Caco-2 (cell line): ENCODE results near the gene ARMH1. TPM values are rescaled to one million over a fixed set of nuclear protein-coding genes. Genes with fewer than 3 reads are reported as not detected.

Source experiments
- BruUV-seq: library from RNA; stranded (reverse); fragments of 400-500 nt; replicated peaks from 2 replicates; lab custom pipeline; 2021; lab: Mats Ljungman, UMichigan
- CTCF ChIA-PET: fragments of 300-600 bp; sonication (Branson Sonifier 250); formaldehyde crosslinking; loops from one replicate; lab custom pipeline; 2022; ENCODE audit warnings: antibody characterized with exemption; lab: Charles Lee
- POLR2A ChIA-PET: fragments of 300-600 bp; sonication (Branson Sonifier 250); formaldehyde crosslinking; loops from one replicate; lab custom pipeline; 2022; ENCODE audit warnings: antibody characterized with exemption; lab: Charles Lee
- DNase-seq, 2 experiments: peaks; one replicate each; pipeline versions ENCODE4 v3.0.0 to v3.0.0-alpha.2; 2020 to 2022
- H3K27me3 ChIP-seq: replicated peaks from 2 replicates; pipeline ENCODE4 v1.6.0; 2011; ENCODE audit warnings: low read length; ENCODE audit not compliant: control insufficient read depth, insufficient read depth
- H3K36me3 ChIP-seq: 2 replicates; pipeline ENCODE4 v1.5.1; 2011; ENCODE audit warnings: low read length; ENCODE audit not compliant: control insufficient read depth, insufficient read depth
- H3K4me1 ChIP-seq: fragments of 250-450 bp; sonication (Bioruptor Pico); 2 replicates; pipeline ENCODE4 v1.5.1; 2020; ENCODE audit warnings: mild to moderate bottlenecking
- H3K4me3 ChIP-seq: 2 replicates; pipeline ENCODE4 v1.5.1; 2011; ENCODE audit warnings: low read depth, mild to moderate bottlenecking, control low read depth, low read length
- H3K9me3 ChIP-seq: fragments of 250-450 bp; sonication (Bioruptor Pico); 2 replicates; pipeline ENCODE4 v1.5.1; 2020; ENCODE audit warnings: mild to moderate bottlenecking, moderate library complexity
- H3K27ac Mint-ChIP-seq: one replicate; pipeline ENCODE4 v1.8.0; 2022; ENCODE audit warnings: mixed read lengths; ENCODE audit not compliant: unreplicated experiment
- H3K27me3 Mint-ChIP-seq: one replicate; pipeline ENCODE4 v1.8.0; 2022; ENCODE audit warnings: mixed read lengths; ENCODE audit not compliant: insufficient read depth, unreplicated experiment
- H3K36me3 Mint-ChIP-seq: one replicate; pipeline ENCODE4 v1.8.0; 2022; ENCODE audit warnings: mild to moderate bottlenecking, mixed read lengths; ENCODE audit not compliant: insufficient read depth, unreplicated experiment
- H3K4me1 Mint-ChIP-seq: one replicate; pipeline ENCODE4 v1.8.0; 2022; ENCODE audit warnings: low read depth, mixed read lengths; ENCODE audit not compliant: unreplicated experiment
- H3K4me3 Mint-ChIP-seq: one replicate; pipeline ENCODE4 v1.8.0; 2022; ENCODE audit warnings: mild to moderate bottlenecking, moderate library complexity, mixed read lengths; ENCODE audit not compliant: unreplicated experiment
- H3K9me3 Mint-ChIP-seq: one replicate; pipeline ENCODE4 v1.8.0; 2022; ENCODE audit warnings: mixed read lengths; ENCODE audit not compliant: unreplicated experiment
- CTCF ChIP-seq, 2 experiments: fragments of 200-600 bp in 1 of 2; IDR thresholded peaks; 1 replicate in 1 of 2; 2 replicates in 1 of 2; pipeline versions ENCODE4 v1.5.1 to v1.8.0; 2011 to 2022; ENCODE audit warnings: antibody characterized with exemption in 1 of 2, control low read depth in 1 of 2, inconsistent platforms in 1 of 2, low read depth in 1 of 2, low read length in 1 of 2, mild to moderate bottlenecking in 1 of 2, moderate library complexity in 1 of 2; ENCODE audit not compliant: insufficient read depth in 1 of 2, severe bottlenecking in 1 of 2, unreplicated experiment in 1 of 2
- intact Hi-C: fragments of 100-400 bp; cut with micrococcal nuclease; formaldehyde crosslinking; loops from one replicate; pipeline ENCODE4 v1.10.0; 2022; ENCODE audit not compliant: unreplicated experiment
- total RNA-seq: library from RNA; stranded (reverse); gene quantifications from 2 replicates; pipeline ENCODE4 v1.2.3, GENCODE V29; 2022

The ARMH1 gene
- total RNA-seq, 1 experiment from 2014 or later = not detected

GRCh38 chr1:44679468-44679867 lies 5.0 kb downstream of the ARMH1 start:
- H3K27ac Mint-ChIP-seq = no peak overlapping the region
- DNase-seq = no peak
- H3K36me3 Mint-ChIP-seq = peaks cover 4% of the 10 kb centered on the region
- Histone ChIP-seq H3K4me3 (no peak overlapping the region), H3K9me3 (no peaks in the 10 kb centered on the region), H3K27me3 (no peaks in the 10 kb centered on the region), H3K4me1 (peaks cover 3% of the 10 kb centered on the region; the same call in 1 of the 2 replicates), H3K36me3 (no peaks in the 10 kb centered on the region)
- ChIA-PET POLR2A (no interaction called here), CTCF (no interaction called here)
- H3K9me3 Mint-ChIP-seq = no peaks in the 10 kb centered on the region
- intact Hi-C loops = no loop called here
- no peaks in the 10 kb centered on the region for H3K27me3 Mint-ChIP-seq
- no peak overlapping the region for H3K4me3 Mint-ChIP-seq
- H3K4me1 Mint-ChIP-seq = no peaks in the 10 kb centered on the region
- BruUV-seq = no TSS peak
- TF ChIP-seq CTCF (IDR thresholded peaks at IDR 0.05; ENCODE audit: insufficient read depth in 1 of 2, low read depth in 1 of 2, low read length in 1 of 2, severe bottlenecking in 1 of 2, unreplicated experiment in 1 of 2) = no peak

GRCh38 chr1:44681905-44682882 lies 7.7 kb downstream of the ARMH1 start:
- Mint-ChIP-seq H3K36me3 (no peaks in the 10 kb centered on the region), H3K27ac (no peak overlapping the region), H3K27me3 (no peaks in the 10 kb centered on the region), H3K4me1 (no peaks in the 10 kb centered on the region), H3K9me3 (no peaks in the 10 kb centered on the region), H3K4me3 (no peak overlapping the region)
- Histone ChIP-seq H3K4me3 (no peak overlapping the region), H3K36me3 (no peaks in the 10 kb centered on the region), H3K4me1 (peaks cover 2% of the 10 kb centered on the region; the same call in 1 of the 2 replicates), H3K9me3 (no peaks in the 10 kb centered on the region), H3K27me3 (no peaks in the 10 kb centered on the region)
- ChIA-PET CTCF (no interaction called here), POLR2A (no interaction called here)
- BruUV-seq = no TSS peak
- intact Hi-C loops = no loop called here
- no peak for DNase-seq
- no peak for TF ChIP-seq CTCF (IDR thresholded peaks at IDR 0.05; ENCODE audit: insufficient read depth in 1 of 2, low read depth in 1 of 2, low read length in 1 of 2, severe bottlenecking in 1 of 2, unreplicated experiment in 1 of 2)

GRCh38 chr1:44682883-44683265 lies 8.4 kb downstream of the ARMH1 start:
- ChIA-PET POLR2A (no interaction called here), CTCF (no interaction called here)
- Mint-ChIP-seq H3K4me1 (no peaks in the 10 kb centered on the region), H3K27ac (no peak overlapping the region), H3K36me3 (no peaks in the 10 kb centered on the region), H3K27me3 (no peaks in the 10 kb centered on the region), H3K4me3 (no peak overlapping the region), H3K9me3 (no peaks in the 10 kb centered on the region)
- Histone ChIP-seq H3K27me3 (no peaks in the 10 kb centered on the region), H3K4me3 (no peak overlapping the region), H3K9me3 (no peaks in the 10 kb centered on the region), H3K4me1 (no peaks in the 10 kb centered on the region), H3K36me3 (no peaks in the 10 kb centered on the region)
- intact Hi-C loops = no loop called here
- TF ChIP-seq CTCF (IDR thresholded peaks at IDR 0.05; ENCODE audit: insufficient read depth in 1 of 2, low read depth in 1 of 2, low read length in 1 of 2, severe bottlenecking in 1 of 2, unreplicated experiment in 1 of 2) = no peak
- DNase-seq = no peak
- no TSS peak for BruUV-seq
